Effector CD4-positive, alpha-beta T cell (primary cell): Measurements from ENCODE around the gene ZCCHC24.
"Not testable (repeated sequence)": the region's sequence is repeated elsewhere in the genome, so short reads cannot be mapped to it uniquely, and the experiment has no call there.

Experiments
- DNase-seq: peaks from one replicate; pipeline ENCODE4 v3.0.0-alpha.2; 2020

The ZCCHC24 gene

GRCh38 chr10:79340646-79341244 is 104.7 kb downstream of the ZCCHC24 start:
- DNase-seq = no peak

GRCh38 chr10:79339266-79339665 is 106.2 kb downstream of the ZCCHC24 start:
- DNase-seq = no peak

- DNase-seq = not testable (repeated sequence)
Measured at GRCh38 chr10:79337783-79338469, 107.5 kb downstream of the ZCCHC24 start.

GRCh38 chr10:79336739-79337138 is 108.7 kb downstream of the ZCCHC24 start:
- DNase-seq = no peak

- no peak for DNase-seq
Measured at GRCh38 chr10:79336276-79336675, 109.1 kb downstream of the ZCCHC24 start.

- DNase-seq = no peak
Measured at GRCh38 chr10:79335470-79336235, 109.8 kb downstream of the ZCCHC24 start.

GRCh38 chr10:79335094-79335469 is 110.3 kb downstream of the ZCCHC24 start:
- DNase-seq = no peak

GRCh38 chr10:79334573-79334972 is 110.9 kb downstream of the ZCCHC24 start:
- DNase-seq = no peak

- DNase-seq = no peak
Measured at GRCh38 chr10:79333513-79333912, 111.9 kb downstream of the ZCCHC24 start.

- not testable (repeated sequence) for DNase-seq
Measured at GRCh38 chr10:79332610-79333315, 112.7 kb downstream of the ZCCHC24 start.
